Ramos (cell line): ENCODE measurements around the gene NLRP12.
"Not testable (repeated sequence)": the region's sequence is repeated elsewhere in the genome, so short reads cannot be mapped to it uniquely, and the experiment has no call there.

Source experiments
- in situ Hi-C: fragments of 300-500 bp; cut with MboI; formaldehyde crosslinking; loops from one replicate; pipeline ENCODE4 v1.14.3; 2022; ENCODE audit warnings: low sequenced_read_pairs; ENCODE audit not compliant: unreplicated experiment

Gene NLRP12

DNA sequence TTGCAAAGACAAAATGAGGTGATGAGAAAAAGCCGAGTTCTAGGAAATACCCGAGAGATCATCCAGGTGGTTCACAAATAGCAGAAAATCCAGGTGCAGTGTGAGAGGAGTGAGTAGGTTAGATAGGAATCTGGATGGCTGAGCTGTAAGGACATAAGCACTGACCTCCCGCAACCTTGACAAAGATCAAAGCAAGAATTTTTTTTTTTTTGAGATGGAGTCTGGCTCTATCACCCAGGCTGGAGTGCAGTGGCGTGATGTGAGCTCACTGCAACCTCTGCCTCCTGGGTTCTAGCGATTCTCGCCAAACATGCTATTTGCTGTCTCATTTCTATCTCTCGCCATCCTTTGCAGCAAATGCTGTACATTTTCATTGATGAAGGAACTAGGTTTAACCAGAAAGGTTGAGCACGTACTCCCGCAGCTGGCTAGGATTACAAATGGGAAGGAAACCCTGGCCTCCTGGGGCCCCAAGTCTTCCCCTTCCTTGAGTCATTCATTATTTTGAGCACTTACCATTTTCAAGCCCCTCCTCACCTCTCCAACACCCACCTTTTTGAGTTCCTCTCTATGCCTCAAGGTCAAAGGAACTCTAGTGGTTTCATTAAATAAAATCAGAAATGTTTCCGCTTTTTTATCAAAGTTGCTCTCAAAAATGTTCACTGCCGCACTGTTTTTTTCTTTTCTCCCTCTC, 38.8 kb downstream of the NLRP12 start:
- in situ Hi-C loops = no loop called here

- in situ Hi-C loops = no loop called here
Measured at GRCh38 chr19:53782698-53783097, 41.4 kb downstream of the NLRP12 start.

GRCh38 chr19:53781332-53781731, 42.8 kb downstream of the NLRP12 start:
- in situ Hi-C loops = not testable (repeated sequence)

DNA sequence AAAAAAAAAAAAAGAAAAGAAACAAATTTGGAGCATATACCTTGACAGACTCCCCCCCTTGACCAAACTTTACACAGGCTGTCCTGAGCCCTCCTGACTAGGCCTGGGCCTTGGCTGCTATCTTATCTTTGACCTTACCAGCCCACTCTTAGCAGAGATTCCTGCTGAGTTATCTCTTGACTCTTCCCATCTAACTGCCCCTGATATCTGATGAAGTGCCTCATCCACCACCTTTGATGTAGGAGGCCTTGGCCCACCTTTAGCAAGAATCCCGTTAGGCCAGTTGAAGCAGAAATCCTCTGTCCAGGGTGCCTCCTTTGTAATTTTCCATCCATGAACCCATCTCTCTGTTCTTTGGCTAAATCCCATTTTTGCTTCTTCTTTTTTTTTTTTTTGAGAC, 43.6 kb downstream of the NLRP12 start:
- in situ Hi-C loops = no loop called here

- in situ Hi-C loops = no loop called here
Measured at GRCh38 chr19:53775524-53775923, 48.6 kb downstream of the NLRP12 start.

DNA sequence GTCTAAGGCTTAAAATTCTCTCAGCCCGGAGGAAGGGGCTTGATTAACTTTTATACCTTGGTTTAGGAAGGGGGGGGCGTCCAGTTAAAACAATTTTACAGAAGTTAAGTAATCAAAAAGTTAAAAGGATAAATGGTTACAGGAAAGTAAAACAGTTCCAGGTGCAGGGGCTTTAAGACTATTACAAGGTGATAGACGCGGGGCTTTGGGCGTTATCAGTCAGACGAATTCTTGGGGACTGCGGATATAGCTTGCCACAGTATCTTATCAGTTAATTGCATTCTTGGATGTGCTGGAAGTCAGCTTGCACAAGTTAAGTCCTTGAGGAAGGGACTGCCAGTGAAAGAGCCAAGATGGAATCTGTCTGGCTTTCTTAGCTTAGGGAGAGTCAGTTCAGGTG, 49.6 kb downstream of the NLRP12 start:
- in situ Hi-C loops = not testable (repeated sequence)

DNA sequence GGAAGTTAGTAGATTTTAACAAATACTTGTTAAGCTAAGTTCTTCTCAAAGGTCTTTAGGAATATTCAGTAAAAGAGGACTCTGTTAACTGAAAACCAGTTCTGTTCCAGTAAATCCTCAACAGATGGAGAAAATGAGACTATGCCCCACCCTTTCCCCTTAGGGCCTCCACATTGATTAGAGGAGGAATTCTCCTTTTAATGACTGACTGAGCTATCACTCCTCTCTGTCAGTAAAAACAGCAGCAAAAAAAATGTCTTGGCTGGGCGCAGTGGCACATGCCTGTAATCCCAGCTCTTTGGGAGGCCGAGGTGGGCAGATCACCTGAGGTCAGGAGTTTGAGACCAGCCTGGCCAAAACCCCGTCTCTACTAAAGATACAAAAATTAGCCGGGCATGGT, 50.1 kb downstream of the NLRP12 start:
- in situ Hi-C loops = no loop called here

DNA sequence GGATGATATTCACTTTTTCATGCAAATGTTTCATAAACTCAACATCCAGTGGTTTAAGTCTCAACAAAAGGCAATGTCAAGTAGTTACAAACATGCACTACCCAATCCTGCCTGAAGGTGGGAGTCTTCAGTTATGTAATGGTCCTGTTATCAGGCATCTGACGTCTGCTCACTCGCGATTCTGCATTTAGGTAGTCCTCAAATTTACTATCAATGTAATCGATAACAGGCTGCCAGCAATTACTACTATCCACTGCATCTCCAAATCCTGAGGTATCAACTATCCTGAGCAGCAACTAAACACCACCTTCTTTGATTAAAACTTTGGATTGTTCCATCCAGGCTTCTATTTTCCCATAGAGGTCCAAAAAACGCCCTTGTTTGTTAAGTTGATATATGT, 51.2 kb downstream of the NLRP12 start:
- in situ Hi-C loops = no loop called here

GRCh38 chr19:53771144-53771543, 53.0 kb downstream of the NLRP12 start:
- in situ Hi-C loops = no loop called here

- in situ Hi-C loops = not testable (repeated sequence)
Measured at GRCh38 chr19:53769696-53770309, 54.3 kb downstream of the NLRP12 start.

DNA sequence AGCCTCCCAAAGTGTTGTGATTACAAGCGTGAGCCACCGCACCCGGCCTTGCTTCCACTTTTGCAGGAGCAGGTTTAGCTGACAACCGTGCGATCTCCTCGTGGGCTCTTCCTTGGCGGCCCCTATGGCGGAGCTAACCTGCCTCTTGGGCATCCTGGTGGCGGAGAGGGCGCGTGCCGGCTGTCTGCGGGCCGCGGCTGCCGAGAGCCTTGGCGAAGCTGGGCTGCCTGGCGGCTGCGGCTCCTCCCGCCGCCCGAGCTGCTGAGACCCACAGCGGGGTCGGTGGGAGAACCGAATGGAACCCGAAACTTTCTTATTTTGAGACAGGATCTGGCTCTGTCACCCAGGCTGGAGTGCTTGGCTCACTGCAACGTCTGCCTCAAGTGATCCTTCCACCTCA, 55.7 kb downstream of the NLRP12 start:
- in situ Hi-C loops = no loop called here

GRCh38 chr19:53758991-53759390, 65.1 kb downstream of the NLRP12 start:
- in situ Hi-C loops = not testable (repeated sequence)
